Effector CD4-positive, alpha-beta T cell (primary cell): ENCODE data around the gene UGT1A10.
"Not testable (repeated sequence)": the region's sequence is repeated elsewhere in the genome, so short reads cannot be mapped to it uniquely, and the experiment has no call there.

Source experiments
- DNase-seq: peaks from one replicate; pipeline ENCODE4 v3.0.0-alpha.2; 2020

UGT1A10 gene

DNA sequence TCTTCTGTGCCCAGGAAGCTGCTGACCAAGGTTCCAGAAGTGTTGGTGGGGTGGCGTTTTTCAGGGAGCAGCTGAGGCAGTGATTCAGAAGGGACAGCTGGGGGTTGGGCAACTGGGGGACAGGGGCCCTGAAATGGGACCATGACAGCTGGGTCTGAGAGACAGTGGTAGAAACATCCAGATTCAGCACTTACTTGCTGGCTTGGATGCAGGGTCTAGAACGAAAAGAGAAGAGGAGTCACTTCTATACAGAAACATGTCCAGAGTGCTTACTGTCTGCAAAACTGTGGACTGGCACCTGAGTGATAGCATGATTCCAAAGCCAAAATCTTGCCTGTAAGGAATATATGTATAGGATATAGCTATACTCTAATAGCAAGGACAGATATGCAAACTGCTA lies 109.6 kb downstream of the UGT1A10 start:
- DNase-seq: not testable (repeated sequence)

- DNase-seq: no peak
These were observed 110.4 kb downstream of the UGT1A10 start for GRCh38 chr2:233746475-233747282.

GRCh38 chr2:233747283-233747544 lies 111.0 kb downstream of the UGT1A10 start:
- DNase-seq: no peak

GRCh38 chr2:233750689-233751088 lies 114.4 kb downstream of the UGT1A10 start:
- DNase-seq: not testable (repeated sequence)

GRCh38 chr2:233751212-233752009 lies 115.2 kb downstream of the UGT1A10 start:
- not testable (repeated sequence) for DNase-seq

GRCh38 chr2:233754872-233755611 lies 118.8 kb downstream of the UGT1A10 start:
- no peak for DNase-seq

DNA sequence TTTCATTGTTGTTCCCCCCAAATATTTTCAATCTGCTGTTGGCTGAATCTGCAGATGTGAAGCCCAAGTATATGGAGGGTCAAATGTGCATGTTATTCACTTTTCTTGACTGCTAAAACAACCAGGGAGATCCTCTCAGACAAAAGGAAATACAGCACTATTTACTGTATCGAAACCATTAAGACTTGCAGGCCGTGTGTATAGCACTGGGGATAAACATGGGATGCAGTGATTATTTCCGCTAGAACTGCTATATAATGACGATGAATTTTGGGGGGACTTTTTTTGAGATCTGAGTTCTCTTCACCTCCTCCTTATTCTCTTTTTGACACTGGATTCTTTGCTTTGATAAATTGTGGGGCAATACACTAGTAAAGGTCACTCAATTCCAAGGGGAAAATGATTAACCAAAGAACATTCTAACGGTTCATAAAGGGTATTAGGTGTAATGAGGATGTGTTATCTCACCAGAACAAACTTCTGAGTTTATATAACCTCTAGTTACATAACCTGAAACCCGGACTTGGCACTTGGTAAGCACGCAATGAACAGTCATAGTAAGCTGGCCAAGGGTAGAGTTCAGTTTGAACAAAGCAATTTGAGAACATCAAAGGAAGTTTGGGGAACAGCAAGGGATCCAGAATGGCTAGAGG lies 120.3 kb downstream of the UGT1A10 start:
- DNase-seq: no peak

GRCh38 chr2:233758141-233758540 lies 121.9 kb downstream of the UGT1A10 start:
- DNase-seq: no peak

DNA sequence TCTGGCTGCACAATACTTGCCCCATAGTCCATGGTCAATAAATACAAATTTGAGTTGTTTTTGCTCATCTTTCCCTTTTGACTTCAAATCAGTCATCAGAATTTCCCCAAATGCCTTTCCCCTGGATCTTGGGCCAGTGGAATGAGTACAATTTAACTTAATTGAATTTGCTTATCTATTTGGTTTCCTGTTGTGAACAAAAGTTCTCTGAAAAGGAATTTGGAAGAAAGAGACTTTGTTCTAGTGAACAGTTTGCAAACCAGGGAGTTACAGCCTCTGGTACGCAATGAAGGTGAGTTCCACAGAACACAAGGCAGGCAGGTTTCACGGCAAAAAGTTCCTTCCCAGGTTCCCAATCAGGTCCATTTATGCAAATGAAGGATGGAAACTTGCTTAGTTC lies 122.6 kb downstream of the UGT1A10 start:
- DNase-seq: no peak

GRCh38 chr2:233760043-233760442 lies 123.8 kb downstream of the UGT1A10 start, which contains the start of gene UGT1A1:
Gene UGT1A1, plus strand, starts transcription at chr2:233760270. Its CDS starts 18 bp downstream, at chr2:233760288.
- no peak for DNase-seq

DNA sequence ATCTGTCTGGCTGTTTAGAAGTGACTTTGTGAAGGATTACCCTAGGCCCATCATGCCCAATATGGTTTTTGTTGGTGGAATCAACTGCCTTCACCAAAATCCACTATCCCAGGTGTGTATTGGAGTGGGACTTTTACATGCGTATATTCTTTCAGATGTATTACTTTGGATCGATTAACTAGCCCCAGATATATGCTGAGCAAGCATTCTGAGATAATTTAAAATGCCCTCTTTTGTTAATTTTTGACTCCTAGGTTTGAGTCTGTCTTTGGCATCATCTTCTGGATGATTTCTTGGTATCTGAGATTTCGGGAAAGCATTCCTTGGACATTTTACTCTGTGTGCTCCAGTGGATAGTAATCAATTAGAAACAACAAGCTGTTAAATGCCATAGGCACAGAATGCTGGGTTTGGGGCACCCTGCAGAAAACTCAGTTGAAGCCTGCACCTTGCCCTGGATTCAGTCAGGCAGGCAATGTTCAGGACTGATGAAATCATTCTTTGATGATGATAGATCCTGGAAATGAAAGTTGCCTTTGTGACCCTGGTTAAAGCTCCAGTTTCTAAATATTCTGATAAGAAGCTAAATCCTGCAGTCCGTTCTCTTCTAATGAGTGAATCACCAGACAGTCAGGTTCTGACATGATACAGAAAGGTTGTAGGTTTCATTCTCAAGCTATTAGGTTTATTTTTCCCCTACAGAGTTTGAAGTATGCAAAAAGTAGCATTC lies 125.0 kb downstream of the UGT1A10 start:
- DNase-seq: no peak

- DNase-seq: no peak
These were observed 128.0 kb downstream of the UGT1A10 start for GRCh38 chr2:233764264-233764663.

- DNase-seq: no peak
These were observed 128.5 kb downstream of the UGT1A10 start for GRCh38 chr2:233764761-233765160.

DNA sequence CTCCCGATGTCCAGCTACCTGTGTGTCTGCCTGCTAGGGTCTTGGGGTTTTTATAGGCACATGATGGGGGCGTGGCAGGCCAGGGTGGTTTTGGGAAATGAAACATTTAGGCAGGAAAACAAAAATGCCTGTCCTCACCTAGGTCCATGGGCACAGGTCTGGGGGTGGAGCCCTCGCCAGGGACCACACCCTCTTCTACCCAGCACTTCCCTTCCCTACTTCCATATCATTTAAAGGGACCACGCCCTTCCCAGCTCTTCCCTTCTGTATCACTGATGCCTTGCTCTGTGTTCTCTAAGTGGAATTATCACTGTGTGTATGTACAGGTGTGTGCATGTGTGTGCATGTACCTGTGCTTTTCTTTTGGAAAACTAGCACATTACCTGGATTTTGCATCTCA lies 130.2 kb downstream of the UGT1A10 start:
- no peak for DNase-seq

DNA sequence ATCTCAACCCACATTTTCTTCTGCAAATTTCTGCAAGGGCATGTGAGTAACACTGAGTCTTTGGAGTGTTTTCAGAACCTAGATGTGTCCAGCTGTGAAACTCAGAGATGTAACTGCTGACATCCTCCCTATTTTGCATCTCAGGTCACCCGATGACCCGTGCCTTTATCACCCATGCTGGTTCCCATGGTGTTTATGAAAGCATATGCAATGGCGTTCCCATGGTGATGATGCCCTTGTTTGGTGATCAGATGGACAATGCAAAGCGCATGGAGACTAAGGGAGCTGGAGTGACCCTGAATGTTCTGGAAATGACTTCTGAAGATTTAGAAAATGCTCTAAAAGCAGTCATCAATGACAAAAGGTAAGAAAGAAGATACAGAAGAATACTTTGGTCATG lies 131.8 kb downstream of the UGT1A10 start:
- DNase-seq: no peak

- no peak for DNase-seq
These were observed 133.0 kb downstream of the UGT1A10 start for GRCh38 chr2:233769260-233769659.

GRCh38 chr2:233772153-233772552 lies 135.9 kb downstream of the UGT1A10 start:
- DNase-seq: no peak

DNA sequence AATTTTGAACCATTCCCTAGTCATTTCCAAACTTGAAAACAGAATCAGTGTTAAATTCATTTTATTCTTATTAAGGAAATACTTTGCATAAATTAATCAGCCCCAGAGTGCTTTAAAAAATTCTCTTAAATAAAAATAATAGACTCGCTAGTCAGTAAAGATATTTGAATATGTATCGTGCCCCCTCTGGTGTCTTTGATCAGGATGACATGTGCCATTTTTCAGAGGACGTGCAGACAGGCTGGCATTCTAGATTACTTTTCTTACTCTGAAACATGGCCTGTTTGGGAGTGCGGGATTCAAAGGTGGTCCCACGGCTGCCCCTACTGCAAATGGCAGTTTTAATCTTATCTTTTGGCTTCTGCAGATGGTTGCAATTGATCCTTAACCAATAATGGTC lies 136.3 kb downstream of the UGT1A10 start:
- no peak for DNase-seq

GRCh38 chr2:233773854-233774253 lies 137.6 kb downstream of the UGT1A10 start:
- no peak for DNase-seq

- DNase-seq: no peak
These were observed 139.2 kb downstream of the UGT1A10 start for GRCh38 chr2:233775414-233775813.

GRCh38 chr2:233778030-233778429 lies 141.8 kb downstream of the UGT1A10 start, which contains the start of gene MROH2A:
Gene MROH2A, plus strand, starts transcription at chr2:233778330. Its CDS starts 1,029 bp downstream, at chr2:233779359.
- no peak for DNase-seq

DNA sequence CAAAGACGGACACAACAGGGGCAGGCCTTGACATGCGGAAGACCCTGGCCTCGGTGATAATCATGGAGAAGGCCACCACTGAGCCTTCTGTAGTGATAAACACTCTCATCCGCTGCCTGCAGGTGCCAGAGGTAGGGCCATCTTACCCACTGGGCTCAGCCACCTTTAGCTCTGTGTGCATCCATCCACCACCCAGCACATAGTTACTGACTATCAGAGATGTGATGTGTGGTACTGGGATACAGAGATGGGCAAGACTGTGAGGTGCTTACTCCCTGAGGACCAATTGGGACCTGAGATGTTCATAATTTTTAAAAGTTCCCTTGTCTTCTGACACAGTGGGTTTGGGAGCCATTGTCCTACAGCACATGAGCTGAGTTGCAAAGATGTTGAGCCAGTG lies 143.5 kb downstream of the UGT1A10 start:
- no peak for DNase-seq
